ENCODE measurements around the gene LGMN.
A peak's percentile ranks its signal among the peaks of the same experiment; 100 is the strongest.
"Not testable (repeated sequence)": the region's sequence is repeated elsewhere in the genome, so short reads cannot be mapped to it uniquely, and the experiment has no call there.

LGMN gene

GRCh38 chr14:92756446-92756845 lies 8.0 kb upstream of the LGMN start:
- TF ChIP-seq, protein P1, sequence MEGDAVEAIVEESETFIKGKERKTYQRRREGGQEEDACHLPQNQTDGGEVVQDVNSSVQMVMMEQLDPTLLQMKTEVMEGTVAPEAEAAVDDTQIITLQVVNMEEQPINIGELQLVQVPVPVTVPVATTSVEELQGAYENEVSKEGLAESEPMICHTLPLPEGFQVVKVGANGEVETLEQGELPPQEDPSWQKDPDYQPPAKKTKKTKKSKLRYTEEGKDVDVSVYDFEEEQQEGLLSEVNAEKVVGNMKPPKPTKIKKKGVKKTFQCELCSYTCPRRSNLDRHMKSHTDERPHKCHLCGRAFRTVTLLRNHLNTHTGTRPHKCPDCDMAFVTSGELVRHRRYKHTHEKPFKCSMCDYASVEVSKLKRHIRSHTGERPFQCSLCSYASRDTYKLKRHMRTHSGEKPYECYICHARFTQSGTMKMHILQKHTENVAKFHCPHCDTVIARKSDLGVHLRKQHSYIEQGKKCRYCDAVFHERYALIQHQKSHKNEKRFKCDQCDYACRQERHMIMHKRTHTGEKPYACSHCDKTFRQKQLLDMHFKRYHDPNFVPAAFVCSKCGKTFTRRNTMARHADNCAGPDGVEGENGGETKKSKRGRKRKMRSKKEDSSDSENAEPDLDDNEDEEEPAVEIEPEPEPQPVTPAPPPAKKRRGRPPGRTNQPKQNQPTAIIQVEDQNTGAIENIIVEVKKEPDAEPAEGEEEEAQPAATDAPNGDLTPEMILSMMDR (IDR thresholded peaks at IDR 0.05): no peak
- TF ChIP-seq ZFX (IDR thresholded peaks at IDR 0.05; ENCODE audit: borderline replicate concordance): no peak
- H3K27ac ChIP-seq: no peak overlapping the region

- TF ChIP-seq ZFX (IDR thresholded peaks at IDR 0.05; ENCODE audit: borderline replicate concordance): no peak
- TF ChIP-seq, protein P1 (IDR thresholded peaks at IDR 0.05): no peak
- no peak overlapping the region for H3K27ac ChIP-seq
Measured at GRCh38 chr14:92755495-92755894, 7.1 kb upstream of the LGMN start.

DNA sequence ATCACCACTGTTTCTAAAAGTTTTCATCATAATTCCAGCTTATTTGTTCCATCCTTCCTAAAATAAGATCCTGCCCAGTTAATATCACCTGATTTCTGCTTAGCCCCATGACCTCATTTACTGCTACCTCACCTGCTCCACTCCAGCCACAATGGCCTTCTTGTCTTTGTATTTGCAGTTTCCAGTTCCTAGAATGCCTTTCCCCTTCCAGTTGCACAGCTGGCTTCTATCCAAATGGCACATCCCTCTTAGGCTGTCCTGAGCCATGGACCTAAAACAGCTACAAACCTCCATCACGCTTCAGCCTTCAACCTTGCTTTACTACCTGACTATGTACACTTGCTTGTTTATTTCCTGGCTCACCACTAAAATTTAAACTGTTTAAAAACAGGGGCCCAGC lies 6.5 kb upstream of the LGMN start:
- H3K27ac ChIP-seq: no peak overlapping the region

GRCh38 chr14:92753250-92753649 lies 4.8 kb upstream of the LGMN start:
- no peak overlapping the region for H3K27ac ChIP-seq
- no peak for TF ChIP-seq ZFX (IDR thresholded peaks at IDR 0.05; ENCODE audit: borderline replicate concordance)
- TF ChIP-seq, protein P1 (IDR thresholded peaks at IDR 0.05): no peak

More for the DNA sequence above, 6.5 kb upstream of the LGMN start:
- TF ChIP-seq, protein P1 (IDR thresholded peaks at IDR 0.05): no peak
- TF ChIP-seq ZFX (IDR thresholded peaks at IDR 0.05; ENCODE audit: borderline replicate concordance): no peak

GRCh38 chr14:92751819-92752218 lies 3.4 kb upstream of the LGMN start:
- no peak overlapping the region for H3K27ac ChIP-seq
- TF ChIP-seq ZFX (IDR thresholded peaks at IDR 0.05; ENCODE audit: borderline replicate concordance): no peak
- TF ChIP-seq, protein P1 (IDR thresholded peaks at IDR 0.05): no peak

DNA sequence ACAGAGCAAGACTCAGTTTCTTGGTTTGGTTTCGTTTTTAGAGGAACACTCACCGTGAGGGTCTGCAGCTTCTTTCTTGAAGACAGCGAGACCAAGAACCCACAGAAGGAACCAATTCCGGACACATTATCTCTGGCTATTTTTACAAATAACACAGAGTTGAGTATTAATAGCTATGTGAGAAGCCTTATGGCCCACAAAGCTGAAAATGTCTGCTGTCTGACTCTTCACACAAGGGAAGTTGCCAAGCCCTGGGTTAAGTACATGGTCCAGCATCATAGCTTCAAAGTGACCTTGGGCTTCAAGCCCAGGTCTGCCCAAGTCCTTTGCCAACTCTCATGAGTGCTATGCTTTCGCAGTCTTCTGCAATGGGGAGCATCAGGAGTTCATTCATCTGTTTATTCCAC lies 2.6 kb upstream of the LGMN start:
- H3K27ac ChIP-seq: no peak overlapping the region
- TF ChIP-seq, protein P1 (IDR thresholded peaks at IDR 0.05): no peak
- TF ChIP-seq ZFX (IDR thresholded peaks at IDR 0.05; ENCODE audit: borderline replicate concordance): no peak

- not testable (repeated sequence) for H3K27ac ChIP-seq
Measured at GRCh38 chr14:92750222-92750728, 1.8 kb upstream of the LGMN start.

DNA sequence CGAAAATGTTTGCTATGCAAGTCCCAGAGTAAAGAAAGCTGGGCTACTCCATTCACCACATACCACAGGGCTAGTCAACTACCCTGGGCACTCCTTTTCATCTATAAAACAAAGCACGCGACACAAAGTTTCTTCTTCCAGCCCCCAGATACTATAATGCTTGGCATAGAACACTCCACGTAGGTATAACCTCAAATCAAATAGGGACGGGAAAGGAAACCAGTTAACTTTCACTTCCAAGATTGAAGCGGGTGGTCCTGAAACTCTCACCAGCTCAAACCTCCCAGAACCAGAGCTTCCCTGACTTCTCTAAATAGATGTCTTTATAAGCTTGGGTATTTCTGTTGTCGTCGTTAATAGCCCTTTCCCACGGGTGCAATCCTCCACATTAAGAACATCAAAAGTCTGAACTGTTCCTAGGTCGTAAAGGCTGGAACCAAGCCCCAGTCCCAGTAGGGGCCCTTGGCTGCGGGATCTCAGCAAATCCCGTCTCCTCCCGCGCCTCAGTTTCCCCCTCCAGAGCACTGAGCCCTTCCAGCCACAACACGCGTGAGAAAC lies 647 bp downstream of the LGMN start:
- TF ChIP-seq, protein P1 (IDR thresholded peaks at IDR 0.05): no peak
- 0 out of 2 replicates have a peak overlapping the region, but pooled peaks have one; percentile 36 for H3K27ac ChIP-seq
